Fibroblast of lung (primary cell): ENCODE results near the gene CTPS2.

Experiments used
- CTCF ChIP-seq, 2 donors: IDR thresholded peaks in 1 of 2; conservative IDR thresholded peaks in 1 of 2; 1 replicate in 1 of 2; 2 replicates in 1 of 2; pipeline ENCODE4 v1.5.1; 2011 to 2012; ENCODE audit warnings: low read length in 2 of 2, control low read depth in 1 of 2, inconsistent platforms in 1 of 2, low read depth in 1 of 2, mild to moderate bottlenecking in 1 of 2
- EZH2 ChIP-seq: IDR thresholded peaks from 2 replicates; pipeline ENCODE4 v1.5.1; 2012; ENCODE audit warnings: low read length, control low read depth, mild to moderate bottlenecking; ENCODE audit errors: missing control alignments

DNA sequence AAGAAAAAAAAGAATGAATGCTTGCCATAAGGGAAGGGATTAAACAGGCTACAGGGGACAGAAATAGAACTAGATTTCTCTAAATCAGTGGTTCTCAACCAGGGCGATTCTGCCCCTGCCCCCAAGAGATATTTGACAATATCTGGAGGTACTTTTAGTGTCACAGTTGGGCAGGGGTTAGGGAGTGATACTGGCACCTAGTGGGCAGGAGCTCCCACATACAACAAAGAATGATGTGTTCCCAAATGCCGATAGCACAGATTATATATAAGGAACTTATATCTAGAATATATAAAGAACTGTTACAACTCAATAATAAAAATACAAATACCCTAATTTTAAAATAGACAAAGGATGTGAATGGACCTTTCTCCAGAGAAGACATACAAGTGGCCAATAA is 47.8 kb downstream of the CTPS2 start:
- TF ChIP-seq CTCF (conservative IDR thresholded peaks at IDR 0.05 in 1 of 2, IDR thresholded peaks at IDR 0.05 in 1 of 2; ENCODE audit: low read depth in 1 of 2, low read length in 2 of 2) (peak in 1 of 2 donors; percentile 3), EZH2 (no peak)
